ENCODE results near the gene F3. TPM values are rescaled to one million over a fixed set of nuclear protein-coding genes. Genes with fewer than 3 reads are reported as not detected.

The F3 gene
- total and polyA plus RNA-seq, 4 donors: 1.0 to 2.7 (median 1.4) TPM

DNA sequence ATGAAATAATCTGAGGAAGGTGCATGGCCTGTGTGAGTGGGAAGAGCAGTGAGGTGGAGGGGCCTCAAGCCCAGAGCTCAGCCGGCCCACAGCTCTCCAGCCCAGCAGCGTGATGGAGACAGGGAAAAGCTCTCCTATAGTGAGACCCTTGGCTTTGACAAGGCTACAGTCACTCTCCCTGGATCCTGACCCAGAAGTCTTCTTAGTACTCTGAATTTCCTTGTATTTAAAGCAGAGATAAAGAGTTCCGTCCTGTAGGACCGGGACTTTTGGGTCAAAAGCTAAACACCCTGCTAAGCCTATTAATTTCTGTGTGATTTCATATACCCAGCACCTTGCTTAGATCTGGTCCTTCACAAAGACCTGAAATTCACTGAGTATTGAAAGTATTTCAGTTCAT is 48.2 kb upstream of the F3 start:
- no peaks in the 10 kb centered on the region for H3K4me1 ChIP-seq (ENCODE audit: control insufficient read depth in 4 of 4, insufficient read depth in 4 of 4, low read length in 3 of 4)
- no peak for TF ChIP-seq FOXA1 (IDR thresholded peaks at IDR 0.05)
- TF ChIP-seq, protein P1, sequence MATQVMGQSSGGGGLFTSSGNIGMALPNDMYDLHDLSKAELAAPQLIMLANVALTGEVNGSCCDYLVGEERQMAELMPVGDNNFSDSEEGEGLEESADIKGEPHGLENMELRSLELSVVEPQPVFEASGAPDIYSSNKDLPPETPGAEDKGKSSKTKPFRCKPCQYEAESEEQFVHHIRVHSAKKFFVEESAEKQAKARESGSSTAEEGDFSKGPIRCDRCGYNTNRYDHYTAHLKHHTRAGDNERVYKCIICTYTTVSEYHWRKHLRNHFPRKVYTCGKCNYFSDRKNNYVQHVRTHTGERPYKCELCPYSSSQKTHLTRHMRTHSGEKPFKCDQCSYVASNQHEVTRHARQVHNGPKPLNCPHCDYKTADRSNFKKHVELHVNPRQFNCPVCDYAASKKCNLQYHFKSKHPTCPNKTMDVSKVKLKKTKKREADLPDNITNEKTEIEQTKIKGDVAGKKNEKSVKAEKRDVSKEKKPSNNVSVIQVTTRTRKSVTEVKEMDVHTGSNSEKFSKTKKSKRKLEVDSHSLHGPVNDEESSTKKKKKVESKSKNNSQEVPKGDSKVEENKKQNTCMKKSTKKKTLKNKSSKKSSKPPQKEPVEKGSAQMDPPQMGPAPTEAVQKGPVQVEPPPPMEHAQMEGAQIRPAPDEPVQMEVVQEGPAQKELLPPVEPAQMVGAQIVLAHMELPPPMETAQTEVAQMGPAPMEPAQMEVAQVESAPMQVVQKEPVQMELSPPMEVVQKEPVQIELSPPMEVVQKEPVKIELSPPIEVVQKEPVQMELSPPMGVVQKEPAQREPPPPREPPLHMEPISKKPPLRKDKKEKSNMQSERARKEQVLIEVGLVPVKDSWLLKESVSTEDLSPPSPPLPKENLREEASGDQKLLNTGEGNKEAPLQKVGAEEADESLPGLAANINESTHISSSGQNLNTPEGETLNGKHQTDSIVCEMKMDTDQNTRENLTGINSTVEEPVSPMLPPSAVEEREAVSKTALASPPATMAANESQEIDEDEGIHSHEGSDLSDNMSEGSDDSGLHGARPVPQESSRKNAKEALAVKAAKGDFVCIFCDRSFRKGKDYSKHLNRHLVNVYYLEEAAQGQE (IDR thresholded peaks at IDR 0.05): no peak
- no peak for TF ChIP-seq RXRA (IDR thresholded peaks at IDR 0.05)
- no peak overlapping the region for H3K4me3 ChIP-seq (ENCODE audit: low read depth in 1 of 3, low read length in 3 of 3)
- H3K9me3 ChIP-seq (ENCODE audit: control insufficient read depth in 4 of 4, low read length in 3 of 4): no peaks in the 10 kb centered on the region
- peak overlapping the region in 1 of 2 donors; percentile 23 for H3K27ac ChIP-seq (ENCODE audit: low read depth in 1 of 2, low read length in 2 of 2)
- H3K27me3 ChIP-seq (ENCODE audit: control insufficient read depth in 4 of 4, insufficient read depth in 4 of 4, low read length in 3 of 4): no peaks in the 10 kb centered on the region
- WGBS: 83% methylated on average over 4 of the region's 4 CpGs
- H3K9ac ChIP-seq (ENCODE audit: low read depth in 1 of 2, low read length in 2 of 2): no peak overlapping the region
- DNase-seq (ENCODE audit: low spot score): no peak
- H3K36me3 ChIP-seq (ENCODE audit: control insufficient read depth in 4 of 4, insufficient read depth in 3 of 4, low read depth in 1 of 4, low read length in 3 of 4): no peaks in the 10 kb centered on the region

DNA sequence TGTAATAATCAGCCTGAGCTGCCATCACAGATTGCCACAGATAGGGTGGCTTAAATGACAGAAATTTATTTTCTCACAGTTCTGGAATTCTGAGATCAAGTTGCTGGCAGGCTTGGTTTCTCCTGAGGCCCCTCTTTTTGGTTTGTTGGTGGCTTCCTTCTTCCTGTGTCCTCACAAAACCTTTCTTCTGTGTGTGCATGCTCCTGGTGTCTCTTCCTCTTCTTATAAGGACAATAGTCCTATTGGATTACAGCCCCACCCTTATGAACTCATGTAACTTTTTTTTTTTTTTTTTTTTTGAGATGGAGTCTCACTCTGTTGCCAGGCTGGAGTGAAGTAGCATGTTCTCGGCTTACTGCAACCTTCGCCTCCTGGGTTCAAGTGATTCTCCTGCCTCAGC is 41.0 kb upstream of the F3 start:
- Histone ChIP-seq H3K4me3 (ENCODE audit: low read depth in 1 of 3, low read length in 3 of 3) (no peak overlapping the region), H3K27ac (ENCODE audit: low read depth in 1 of 2, low read length in 2 of 2) (no peak overlapping the region), H3K9me3 (ENCODE audit: control insufficient read depth in 4 of 4, low read length in 3 of 4) (no peaks in the 10 kb centered on the region), H3K27me3 (ENCODE audit: control insufficient read depth in 4 of 4, insufficient read depth in 4 of 4, low read length in 3 of 4) (no peaks in the 10 kb centered on the region), H3K36me3 (ENCODE audit: control insufficient read depth in 4 of 4, insufficient read depth in 3 of 4, low read depth in 1 of 4, low read length in 3 of 4) (no peaks in the 10 kb centered on the region), H3K4me1 (ENCODE audit: control insufficient read depth in 4 of 4, insufficient read depth in 4 of 4, low read length in 3 of 4) (no peaks in the 10 kb centered on the region), H3K9ac (ENCODE audit: low read depth in 1 of 2, low read length in 2 of 2) (no peak overlapping the region)
- TF ChIP-seq, protein P2, sequence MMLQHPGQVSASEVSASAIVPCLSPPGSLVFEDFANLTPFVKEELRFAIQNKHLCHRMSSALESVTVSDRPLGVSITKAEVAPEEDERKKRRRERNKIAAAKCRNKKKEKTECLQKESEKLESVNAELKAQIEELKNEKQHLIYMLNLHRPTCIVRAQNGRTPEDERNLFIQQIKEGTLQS (IDR thresholded peaks at IDR 0.05): no peak
- TF ChIP-seq FOXA1 (IDR thresholded peaks at IDR 0.05) (no peak), RXRA (IDR thresholded peaks at IDR 0.05) (no peak), HNF4G (IDR thresholded peaks at IDR 0.05) (no peak), RAD21 (IDR thresholded peaks at IDR 0.05) (no peak), GABPA (IDR thresholded peaks at IDR 0.05 in 1 of 2, conservative IDR thresholded peaks at IDR 0.05 in 1 of 2) (no peak), JUND (IDR thresholded peaks at IDR 0.05) (no peak), YY1 (IDR thresholded peaks at IDR 0.05) (no peak)
- TF ChIP-seq, protein P1 (IDR thresholded peaks at IDR 0.05): no peak
- TF ChIP-seq, protein P3, sequence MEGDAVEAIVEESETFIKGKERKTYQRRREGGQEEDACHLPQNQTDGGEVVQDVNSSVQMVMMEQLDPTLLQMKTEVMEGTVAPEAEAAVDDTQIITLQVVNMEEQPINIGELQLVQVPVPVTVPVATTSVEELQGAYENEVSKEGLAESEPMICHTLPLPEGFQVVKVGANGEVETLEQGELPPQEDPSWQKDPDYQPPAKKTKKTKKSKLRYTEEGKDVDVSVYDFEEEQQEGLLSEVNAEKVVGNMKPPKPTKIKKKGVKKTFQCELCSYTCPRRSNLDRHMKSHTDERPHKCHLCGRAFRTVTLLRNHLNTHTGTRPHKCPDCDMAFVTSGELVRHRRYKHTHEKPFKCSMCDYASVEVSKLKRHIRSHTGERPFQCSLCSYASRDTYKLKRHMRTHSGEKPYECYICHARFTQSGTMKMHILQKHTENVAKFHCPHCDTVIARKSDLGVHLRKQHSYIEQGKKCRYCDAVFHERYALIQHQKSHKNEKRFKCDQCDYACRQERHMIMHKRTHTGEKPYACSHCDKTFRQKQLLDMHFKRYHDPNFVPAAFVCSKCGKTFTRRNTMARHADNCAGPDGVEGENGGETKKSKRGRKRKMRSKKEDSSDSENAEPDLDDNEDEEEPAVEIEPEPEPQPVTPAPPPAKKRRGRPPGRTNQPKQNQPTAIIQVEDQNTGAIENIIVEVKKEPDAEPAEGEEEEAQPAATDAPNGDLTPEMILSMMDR (IDR thresholded peaks at IDR 0.05; ENCODE audit: low read depth, low read length, missing input control): no peak
- 76% methylated on average over 2 of the region's 2 CpGs for WGBS
- DNase-seq (ENCODE audit: low spot score): no peak

Measured in liver (tissue), 9 donors.